Measurements from ENCODE around the gene NPM1. TPM values are rescaled to one million over a fixed set of nuclear protein-coding genes. Genes with fewer than 3 reads are reported as not detected.

The NPM1 gene
- total RNA-seq, 1 experiment from 2014 or later, result 1,998 TPM

GRCh38 chr5:171419688-171420430 is 32.2 kb downstream of the NPM1 start:
- H3K27me3 ChIP-seq (replicated peaks; ENCODE audit: insufficient read depth, low read depth, low read length, poor library complexity), result peaks cover 7% of the 10 kb centered on the region
- peaks cover 8% of the 10 kb centered on the region for H3K4me1 ChIP-seq (ENCODE audit: insufficient read depth, low read length, poor library complexity, severe bottlenecking)
- peak overlapping the region; percentile 46 for H3K4me3 ChIP-seq (ENCODE audit: low read depth, low read length, poor library complexity, severe bottlenecking)
- POLR2A ChIA-PET (ENCODE audit: low non-redundant PET), result no interaction called here
- BruUV-seq (replicated peaks), result no TSS peak
- no peak for TF ChIP-seq CTCF (conservative IDR thresholded peaks at IDR 0.05; ENCODE audit: low read depth, low read length)
- no peak for TF ChIP-seq EZH2 (IDR thresholded peaks at IDR 0.05; ENCODE audit: borderline replicate concordance, low read depth, low read length, poor library complexity, severe bottlenecking)
- no peaks in the 10 kb centered on the region for H3K9me3 ChIP-seq (ENCODE audit: low read depth, low read length, poor library complexity, severe bottlenecking)
- intact Hi-C loops (cut with micrococcal nuclease; ENCODE audit: unreplicated experiment), result loop anchor here (1.0 to 10.0 kb wide), 4 partner anchors 205 to 622 kb away; no protein-coding TSS in a partner anchor
- no peaks in the 10 kb centered on the region for H3K36me3 ChIP-seq (ENCODE audit: insufficient read depth, low read length, poor library complexity, severe bottlenecking)
- DNase-seq (ENCODE audit: low spot score), result peak; percentile 57
- CTCF ChIA-PET, result interaction anchor here (0.6 to 1.3 kb wide), 2 partner anchors 30 to 639 kb away, joined by 3 to 9 read pairs; no protein-coding TSS in a partner anchor
- no peak overlapping the region for H3K27ac ChIP-seq (ENCODE audit: low read depth, low read length, poor library complexity, severe bottlenecking)

- ChIA-PET POLR2A (ENCODE audit: low non-redundant PET) (no interaction called here), CTCF (no interaction called here)
- H3K4me1 ChIP-seq (ENCODE audit: insufficient read depth, low read length, poor library complexity, severe bottlenecking), result peaks cover 8% of the 10 kb centered on the region
- H3K9me3 ChIP-seq (ENCODE audit: low read depth, low read length, poor library complexity, severe bottlenecking), result no peaks in the 10 kb centered on the region
- H3K27me3 ChIP-seq (replicated peaks; ENCODE audit: insufficient read depth, low read depth, low read length, poor library complexity), result peaks cover 7% of the 10 kb centered on the region
- TF ChIP-seq CTCF (conservative IDR thresholded peaks at IDR 0.05; ENCODE audit: low read depth, low read length), result no peak
- TF ChIP-seq EZH2 (IDR thresholded peaks at IDR 0.05; ENCODE audit: borderline replicate concordance, low read depth, low read length, poor library complexity, severe bottlenecking), result no peak
- BruUV-seq (replicated peaks), result no TSS peak
- intact Hi-C loops (cut with micrococcal nuclease; ENCODE audit: unreplicated experiment), result loop anchor here (10.0 kb wide), 1 partner anchor 204 kb away; no protein-coding TSS in a partner anchor
- no peak overlapping the region for H3K27ac ChIP-seq (ENCODE audit: low read depth, low read length, poor library complexity, severe bottlenecking)
- H3K36me3 ChIP-seq (ENCODE audit: insufficient read depth, low read length, poor library complexity, severe bottlenecking), result no peaks in the 10 kb centered on the region
- peak overlapping the region; percentile 46 for H3K4me3 ChIP-seq (ENCODE audit: low read depth, low read length, poor library complexity, severe bottlenecking)
- peak; percentile 54 for DNase-seq (ENCODE audit: low spot score)
Measured at GRCh38 chr5:171420431-171421241, 33.0 kb downstream of the NPM1 start.

GRCh38 chr5:171421331-171422262 is 33.9 kb downstream of the NPM1 start:
- ChIA-PET CTCF (no interaction called here), POLR2A (ENCODE audit: low non-redundant PET) (no interaction called here)
- intact Hi-C loops (cut with micrococcal nuclease; ENCODE audit: unreplicated experiment), result loop anchor here (10.0 kb wide), 1 partner anchor 203 kb away; no protein-coding TSS in a partner anchor
- Histone ChIP-seq H3K9me3 (ENCODE audit: low read depth, low read length, poor library complexity, severe bottlenecking) (no peaks in the 10 kb centered on the region), H3K27ac (ENCODE audit: low read depth, low read length, poor library complexity, severe bottlenecking) (no peak overlapping the region), H3K4me1 (ENCODE audit: insufficient read depth, low read length, poor library complexity, severe bottlenecking) (peaks cover 8% of the 10 kb centered on the region), H3K4me3 (ENCODE audit: low read depth, low read length, poor library complexity, severe bottlenecking) (no peak overlapping the region), H3K36me3 (ENCODE audit: insufficient read depth, low read length, poor library complexity, severe bottlenecking) (no peaks in the 10 kb centered on the region), H3K27me3 (replicated peaks; ENCODE audit: insufficient read depth, low read depth, low read length, poor library complexity) (peaks cover 7% of the 10 kb centered on the region)
- DNase-seq (ENCODE audit: low spot score), result no peak
- BruUV-seq (replicated peaks), result no TSS peak
- TF ChIP-seq EZH2 (IDR thresholded peaks at IDR 0.05; ENCODE audit: borderline replicate concordance, low read depth, low read length, poor library complexity, severe bottlenecking) (no peak), CTCF (conservative IDR thresholded peaks at IDR 0.05; ENCODE audit: low read depth, low read length) (no peak)
